Measurements from ENCODE around the gene DNMT3A.

The DNMT3A gene

GRCh38 chr2:25197336-25198208 is 144.2 kb downstream of the DNMT3A start:
- DNase-seq = no peak

- no peak for DNase-seq
Observed at GRCh38 chr2:25194576-25195122, 147.1 kb downstream of the DNMT3A start.

GRCh38 chr2:25190536-25190935 is 151.2 kb downstream of the DNMT3A start:
- no peak for DNase-seq

- no peak for DNase-seq
Observed at GRCh38 chr2:25188405-25188804, 153.3 kb downstream of the DNMT3A start.

GRCh38 chr2:25187729-25188350 is 153.9 kb downstream of the DNMT3A start:
- DNase-seq = peak; percentile 79

GRCh38 chr2:25184254-25184653 is 157.5 kb downstream of the DNMT3A start:
- peak; percentile 27 for DNase-seq

- DNase-seq = no peak
Observed at GRCh38 chr2:25178976-25179375, 162.7 kb downstream of the DNMT3A start.

Data from DMS79 (cell line).